Heart left ventricle (tissue), 16 donors: ENCODE measurements around the gene MGAT5. TPM values are rescaled to one million over a fixed set of nuclear protein-coding genes. Genes with fewer than 3 reads are reported as not detected.

Experiments used
- ATAC-seq, 4 donors: fragments of 200-7000 bp; cut with Tn5 transposase; one replicate each; pipeline ENCODE4 v1.9.1; 2020 to 2022; ENCODE audit warnings: moderate library complexity in 4 of 4, mild to moderate bottlenecking in 3 of 4, moderate number of reproducible peaks in 1 of 4
- DNase-seq, 5 donors: peaks; one replicate each; pipeline ENCODE4 v3.0.0-alpha.2; 2020
- H3K27ac ChIP-seq, 12 donors: fragments of 200-600 bp; sonication (generic) in 4 of 12; one replicate each; pipeline versions ENCODE4 v1.5.0 to v1.8.0; 2016 to 2022; ENCODE audit warnings: mild to moderate bottlenecking in 2 of 12
- H3K27me3 ChIP-seq, 9 donors: fragments of 200-600 bp; sonication (generic) in 2 of 9; one replicate each; pipeline versions ENCODE4 v1.5.1 to v1.8.0; 2016 to 2022; ENCODE audit warnings: mild to moderate bottlenecking in 3 of 9
- H3K36me3 ChIP-seq, 9 donors: fragments of 200-600 bp; sonication (generic) in 2 of 9; one replicate each; pipeline versions ENCODE4 v1.5.0 to v1.8.0; 2018 to 2022; ENCODE audit warnings: mild to moderate bottlenecking in 2 of 9
- H3K4me1 ChIP-seq, 12 donors: fragments of 200-600 bp; sonication (generic) in 4 of 12; one replicate each; pipeline versions ENCODE4 v1.5.0 to v1.8.0; 2016 to 2022; ENCODE audit warnings: mild to moderate bottlenecking in 3 of 12
- H3K4me3 ChIP-seq, 12 donors: fragments of 200-600 bp; sonication (generic) in 4 of 12; one replicate each; pipeline versions ENCODE4 v1.5.0 to v1.8.0; 2017 to 2022; ENCODE audit warnings: mild to moderate bottlenecking in 9 of 12, moderate library complexity in 4 of 12
- H3K9me3 ChIP-seq, 12 donors: fragments of 200-600 bp; sonication (generic) in 4 of 12; one replicate each; pipeline versions ENCODE4 v1.5.0 to v1.8.0; 2016 to 2022; ENCODE audit warnings: mild to moderate bottlenecking in 1 of 12
- POLR2A ChIP-seq, 2 donors: fragments of 450-650 bp; IDR thresholded peaks; one replicate each; pipeline ENCODE4 v1.6.1; 2017; ENCODE audit warnings: antibody characterized with exemption in 2 of 2, mild to moderate bottlenecking in 2 of 2, moderate library complexity in 2 of 2
- WGBS, 4 donors: extraction: QIAGEN DNeasy Blood & Tissue Kit in 2 of 4; methylation state at CpG; one replicate each; pipeline versions ENCODE4 v1.1.5 to v1.1.7; 2013 to 2018; 5-methylcytosine and 5-hydroxymethylcytosine counted together
- intact Hi-C, 10 donors: fragments of 100-400 bp; cut with DNase I; formaldehyde crosslinking; loops; one replicate each; pipeline versions ENCODE4 v1.11.1 to v1.14.2; 2022
- polyA plus RNA-seq, 2 donors: library from polyadenylated mRNA; stranded (reverse); fragments of 200-250 nt; gene quantifications; one replicate each; pipeline ENCODE4 v1.2.3, GENCODE V29; 2013
- total RNA-seq, 9 donors: library from RNA; depleted of rRNA in 2 of 9; stranded (reverse); fragments of >200 nt in 2 of 9; fragmentation: NEBNext Ultra II Directional in 3 of 9; extraction: Animal tissue kit (Norgen Biotek cat#: 25700) in 3 of 9; gene quantifications; one replicate each; pipeline versions ENCODE4 v1.1.0 to v1.2.4, GENCODE V29; 2016 to 2023
- TF ChIP-seq, protein P1 (sequence below), 12 donors: fragments of 200-600 bp; sonication (generic) in 4 of 12; IDR thresholded peaks; one replicate each; pipeline versions ENCODE4 v1.5.0 to v1.8.0; 2018 to 2022; ENCODE audit warnings: antibody characterized with exemption in 12 of 12, mild to moderate bottlenecking in 5 of 12
- donor health status: ischemic (EF 13 %, LVEDD 7.1; RV severe dilation, severe dysfunction).
- donor health status: healthy with polysubstance abuse.
- donor health status: DM: no; HTN: yes; CAD: no.
- donor health status: DM: no; HTN: no; CAD: no.
- donor health status: ischemic (EF 25% LVEDD 6.9; RV normal size, moderate dysfunction).
- donor health status: ischemic (EF 25% LVEDD 5.7; RV mildly dilated, moderate dysfunction).
- donor health status: healthy.
- donor health status: DM: yes; HTN: yes; CAD: no.
- donor health status: ischemic (EF 35%, LVEDD 5.7; RV mildly dilated, moderate dysfunction).
- donor health status: nonischemic (EF 11% LVEDD 7.7; RV severe dilation, severe dysfunction).
- donor health status: DM: yes; HTN: yes; CAD: no.
- donor health status: PGD.
- donor health status: ischemic (EF 29% LVEDD 5.4; RV normal size, mild dysfunction).
- donor health status: nonischemic (EF 23%, LVEDD 6.1; RV moderate dilation, normal function).

Gene MGAT5
- total and polyA plus RNA-seq, 11 donors, result 9.7 to 116 (median 79.3) TPM

DNA sequence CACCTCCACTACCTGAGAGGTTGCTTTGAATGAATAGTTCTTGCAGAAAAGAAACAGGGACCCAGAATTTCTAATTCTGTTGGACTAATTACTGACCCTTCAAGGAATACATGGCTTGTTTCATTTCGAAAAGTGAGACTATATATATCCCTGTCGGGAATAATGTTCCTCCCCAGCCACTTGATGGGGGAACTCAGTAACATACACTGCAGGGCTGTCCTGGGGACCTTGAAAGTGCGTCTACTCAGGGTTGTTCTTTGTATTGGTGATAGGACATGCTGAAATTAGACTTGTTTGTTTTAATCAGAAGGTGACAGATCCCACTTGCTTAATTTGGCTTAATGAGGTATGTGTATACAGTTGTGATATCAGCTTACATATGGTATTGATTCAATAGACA lies 25.5 kb downstream of the MGAT5 start:
- Histone ChIP-seq H3K9me3 (no peaks in the 10 kb centered on the region), H3K27me3 (no peaks in the 10 kb centered on the region), H3K36me3 (no peaks in the 10 kb centered on the region), H3K27ac (peak overlapping the region; percentile 1 to 68 (median 38)), H3K4me3 (no peak overlapping the region), H3K4me1 (peaks cover 0 to 76% (median 50%) of the 10 kb centered on the region in 12 donors)
- DNase-seq (no peak), ATAC-seq (peak; percentile 66 to 83 (median 76))
- intact Hi-C loops, result loop anchor here in 1 of 10 donors (10.0 kb wide), 1 partner anchor 85 kb away; no protein-coding TSS in a partner anchor
- 47 to 67% (median 52%) methylated on average over 3 of the region's 3 CpGs for WGBS, 4 donors
- TF ChIP-seq, protein P1, sequence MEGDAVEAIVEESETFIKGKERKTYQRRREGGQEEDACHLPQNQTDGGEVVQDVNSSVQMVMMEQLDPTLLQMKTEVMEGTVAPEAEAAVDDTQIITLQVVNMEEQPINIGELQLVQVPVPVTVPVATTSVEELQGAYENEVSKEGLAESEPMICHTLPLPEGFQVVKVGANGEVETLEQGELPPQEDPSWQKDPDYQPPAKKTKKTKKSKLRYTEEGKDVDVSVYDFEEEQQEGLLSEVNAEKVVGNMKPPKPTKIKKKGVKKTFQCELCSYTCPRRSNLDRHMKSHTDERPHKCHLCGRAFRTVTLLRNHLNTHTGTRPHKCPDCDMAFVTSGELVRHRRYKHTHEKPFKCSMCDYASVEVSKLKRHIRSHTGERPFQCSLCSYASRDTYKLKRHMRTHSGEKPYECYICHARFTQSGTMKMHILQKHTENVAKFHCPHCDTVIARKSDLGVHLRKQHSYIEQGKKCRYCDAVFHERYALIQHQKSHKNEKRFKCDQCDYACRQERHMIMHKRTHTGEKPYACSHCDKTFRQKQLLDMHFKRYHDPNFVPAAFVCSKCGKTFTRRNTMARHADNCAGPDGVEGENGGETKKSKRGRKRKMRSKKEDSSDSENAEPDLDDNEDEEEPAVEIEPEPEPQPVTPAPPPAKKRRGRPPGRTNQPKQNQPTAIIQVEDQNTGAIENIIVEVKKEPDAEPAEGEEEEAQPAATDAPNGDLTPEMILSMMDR (IDR thresholded peaks at IDR 0.05), result no peak
- no peak for TF ChIP-seq POLR2A (IDR thresholded peaks at IDR 0.05)

- Histone ChIP-seq H3K27me3 (no peaks in the 10 kb centered on the region), H3K4me3 (no peak overlapping the region), H3K9me3 (no peaks in the 10 kb centered on the region), H3K4me1 (peaks cover 0 to 68% (median 44%) of the 10 kb centered on the region in 12 donors), H3K27ac (peak overlapping the region in 8 of 12 donors; percentile 2 to 68 (median 46)), H3K36me3 (no peaks in the 10 kb centered on the region)
- intact Hi-C loops, result loop anchor here in 1 of 10 donors (5.0 kb wide), 1 partner anchor 37 kb away; no protein-coding TSS in a partner anchor
- TF ChIP-seq, protein P1 (IDR thresholded peaks at IDR 0.05), result no peak
- no peak for TF ChIP-seq POLR2A (IDR thresholded peaks at IDR 0.05)
- no peak for DNase-seq
- WGBS, 4 donors, result 40 to 64% (median 54%) methylated on average over 5 of the region's 5 CpGs
- peak in 1 of 4 donors; percentile 12 for ATAC-seq
Measured at GRCh38 chr2:134280231-134280630, 26.4 kb downstream of the MGAT5 start.

DNA sequence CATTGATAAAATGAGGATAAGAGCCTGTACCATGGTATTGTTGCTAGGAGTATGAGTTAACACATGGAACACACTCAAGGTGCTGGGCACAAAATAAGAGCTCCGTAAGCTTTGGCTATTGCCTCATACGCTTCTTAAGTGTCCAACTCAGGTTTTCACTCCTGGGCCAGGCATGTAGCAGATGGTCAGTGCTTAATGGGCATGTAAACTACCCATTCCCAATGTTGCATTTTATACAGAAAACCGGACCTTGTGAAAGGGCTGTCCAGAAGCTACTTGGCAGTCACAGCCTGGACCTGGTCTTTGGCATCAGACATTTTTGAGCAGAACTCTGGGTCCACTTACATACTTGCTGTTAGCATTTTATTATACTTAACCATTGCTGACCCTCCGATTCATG lies 26.9 kb downstream of the MGAT5 start:
- Histone ChIP-seq H3K36me3 (no peaks in the 10 kb centered on the region), H3K27ac (peak overlapping the region in 7 of 12 donors; percentile 2 to 68 (median 50)), H3K9me3 (no peaks in the 10 kb centered on the region), H3K4me3 (no peak overlapping the region), H3K27me3 (no peaks in the 10 kb centered on the region), H3K4me1 (peaks cover 0 to 66% (median 43%) of the 10 kb centered on the region in 12 donors)
- 84 to 94% (median 92%) methylated on average over 4 of the region's 4 CpGs for WGBS, 4 donors
- no peak for TF ChIP-seq POLR2A (IDR thresholded peaks at IDR 0.05)
- TF ChIP-seq, protein P1 (IDR thresholded peaks at IDR 0.05), result no peak
- DNase-seq (no peak), ATAC-seq (no peak)
- intact Hi-C loops, result loop anchor here in 1 of 10 donors (5.0 kb wide), 1 partner anchor 37 kb away; no protein-coding TSS in a partner anchor

DNA sequence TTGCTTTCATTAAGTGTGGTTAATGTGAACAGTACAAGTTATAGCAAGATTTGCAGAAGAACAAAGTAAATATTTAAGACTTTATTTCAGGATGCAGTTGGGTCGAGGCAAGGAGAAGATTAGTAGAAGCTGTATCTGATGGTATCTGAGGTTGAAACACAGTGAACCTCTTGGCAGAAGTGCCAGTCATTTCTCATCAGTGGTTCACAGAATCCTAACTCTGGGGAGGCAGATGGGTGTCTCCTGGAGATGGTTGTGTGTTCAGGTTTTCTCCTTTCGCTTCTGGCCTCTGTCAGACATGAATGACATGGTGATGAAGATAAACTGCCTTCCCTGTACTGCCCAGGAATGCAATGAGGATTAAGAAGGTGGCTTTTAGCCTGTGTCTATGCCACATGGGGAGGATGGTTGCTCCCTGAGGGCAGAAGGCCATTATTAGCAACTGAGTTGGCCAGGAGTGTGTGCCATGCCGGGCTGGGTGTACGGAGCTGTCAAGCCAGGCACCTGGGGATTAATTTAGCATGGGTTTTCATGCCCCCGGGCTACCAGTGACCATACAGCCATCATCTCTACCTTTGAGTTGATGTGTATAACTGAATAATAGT lies 28.0 kb downstream of the MGAT5 start:
- TF ChIP-seq, protein P1 (IDR thresholded peaks at IDR 0.05), result no peak
- TF ChIP-seq POLR2A (IDR thresholded peaks at IDR 0.05), result no peak
- no peaks in the 10 kb centered on the region for H3K9me3 ChIP-seq
- no peak overlapping the region for H3K4me3 ChIP-seq
- H3K27ac ChIP-seq, result peak overlapping the region in 5 of 12 donors; percentile 4 to 56 (median 5)
- intact Hi-C loops, result loop anchor here in 1 of 10 donors (5.0 kb wide), 1 partner anchor 35 kb away; no protein-coding TSS in a partner anchor
- no peak for DNase-seq
- H3K36me3 ChIP-seq, result no peaks in the 10 kb centered on the region
- 51 to 65% (median 57%) methylated on average over 5 of the region's 5 CpGs for WGBS, 4 donors
- peak; percentile 28 to 80 (median 56) for ATAC-seq
- H3K4me1 ChIP-seq, result peaks cover 0 to 69% (median 43%) of the 10 kb centered on the region in 12 donors
- no peaks in the 10 kb centered on the region for H3K27me3 ChIP-seq
